Pulmonary artery endothelial cell (primary cell): ENCODE data around the gene SCO1. TPM values are rescaled to one million over a fixed set of nuclear protein-coding genes. Genes with fewer than 3 reads are reported as not detected.
"Not testable (repeated sequence)": the region's sequence is repeated elsewhere in the genome, so short reads cannot be mapped to it uniquely, and the experiment has no call there.

Source experiments
- DNase-seq: peaks from one replicate; pipeline ENCODE4 v3.0.0-alpha.2; 2011; ENCODE audit warnings: low read depth, low spot score
- total RNA-seq: library from RNA; depleted of rRNA; stranded (reverse); fragments of >200 nt; gene quantifications from 2 replicates; pipeline ENCODE4 v1.2.3, GENCODE V29; 2014

SCO1 gene
- total RNA-seq, result 41.2 and 47.5 TPM in 2 replicates

DNA sequence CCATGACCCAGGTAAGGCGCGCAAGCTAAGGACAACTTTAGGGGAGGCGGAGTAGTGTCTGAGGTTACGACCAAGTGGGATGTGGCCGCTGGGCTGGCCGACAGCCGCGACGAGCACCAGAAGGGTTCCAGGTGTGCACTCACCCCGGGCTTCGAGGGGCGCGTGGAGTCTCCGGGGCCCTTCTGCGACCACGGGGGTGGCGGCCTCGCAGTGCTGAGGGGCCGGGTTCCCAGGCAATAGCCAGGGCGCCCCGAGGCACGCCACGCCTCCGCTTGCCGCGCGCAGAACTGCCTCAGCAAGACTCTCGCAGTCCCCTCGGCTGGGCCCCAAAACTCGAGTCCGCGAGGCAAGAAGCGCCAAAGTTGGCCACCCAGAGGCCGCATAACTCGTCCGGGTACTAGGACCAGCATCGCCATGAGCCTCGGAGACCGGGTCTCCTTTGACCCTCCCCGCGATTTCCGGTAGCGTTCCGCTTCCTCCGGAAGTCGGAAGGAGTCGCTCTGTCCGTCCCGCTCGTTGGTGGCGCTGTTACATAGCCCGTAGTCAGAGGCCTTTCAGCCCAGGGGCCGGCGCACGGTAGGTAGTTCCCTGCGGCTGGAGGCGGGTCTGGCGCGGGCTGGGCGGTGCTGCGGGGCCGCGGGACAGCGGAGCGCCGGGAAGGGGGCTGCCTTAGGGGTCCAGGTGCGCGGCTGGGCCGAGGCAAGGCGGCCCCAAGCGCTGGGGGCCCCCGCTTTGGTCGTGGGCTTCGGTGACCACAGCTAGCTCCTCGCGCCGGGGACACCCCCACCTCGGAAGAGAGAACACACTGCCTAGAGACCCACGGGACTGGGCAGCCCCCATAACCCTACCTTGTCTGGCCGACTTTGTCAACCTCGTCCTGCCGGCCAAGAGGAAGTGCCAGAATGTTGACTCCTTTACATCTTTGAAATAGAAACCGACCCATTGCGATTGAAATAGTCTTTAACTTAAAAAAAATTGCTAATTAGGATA is at the start of gene SCO1, which contains the start of gene ADPRM:
Gene SCO1, minus strand, starts transcription at position 442 of the 990 bp plus-strand sequence. Its CDS starts 26 bp downstream, at position 416.
Gene ADPRM, plus strand, starts transcription at position 503 of the 990 bp plus-strand sequence. CDS start 7,333 bp downstream, outside the sequence.
- DNase-seq, result peak; percentile 83

DNA sequence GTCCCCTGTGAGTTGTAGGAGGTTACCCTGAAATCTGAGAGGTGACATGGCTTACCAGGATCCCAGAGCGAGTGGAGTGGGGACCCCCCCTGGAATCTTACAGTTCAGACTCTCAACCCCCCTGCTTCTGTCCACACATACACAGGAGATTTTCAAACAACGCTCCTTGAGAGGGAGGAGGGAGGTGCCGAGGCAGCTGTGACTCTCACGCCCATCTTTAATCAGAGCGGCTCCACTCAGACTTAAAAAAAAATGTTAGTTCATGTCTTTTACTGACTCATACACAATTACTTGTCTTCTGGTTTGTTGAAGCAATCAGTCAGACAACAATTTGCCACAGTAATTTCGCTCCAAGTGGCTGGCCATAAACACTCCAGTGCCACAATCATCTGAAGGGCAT is 47.9 kb upstream of the SCO1 start:
- DNase-seq, result no peak

DNA sequence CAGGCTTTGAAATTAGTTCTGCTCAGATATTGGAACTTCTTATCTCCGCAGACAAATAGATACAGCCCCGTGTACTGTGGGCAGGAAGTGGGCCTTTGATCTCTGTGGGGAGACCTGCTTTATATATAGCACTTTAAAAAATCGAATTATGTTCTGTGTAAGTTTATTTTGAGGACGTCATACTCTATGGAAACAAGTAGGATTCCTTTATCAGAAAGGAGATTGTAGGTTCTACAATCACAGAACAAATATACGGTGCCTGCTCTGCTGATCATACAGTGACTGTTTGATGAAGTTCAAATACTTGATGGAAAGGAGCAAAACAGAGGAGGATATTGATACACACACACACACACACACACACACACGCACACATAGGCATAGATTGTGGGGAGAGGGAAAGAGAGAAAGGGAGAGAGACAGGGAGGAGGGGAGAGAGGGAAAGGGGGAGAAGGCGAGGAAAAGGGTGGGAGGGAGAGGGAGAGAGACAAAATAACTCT is 47.2 kb upstream of the SCO1 start:
- DNase-seq, result no peak

DNA sequence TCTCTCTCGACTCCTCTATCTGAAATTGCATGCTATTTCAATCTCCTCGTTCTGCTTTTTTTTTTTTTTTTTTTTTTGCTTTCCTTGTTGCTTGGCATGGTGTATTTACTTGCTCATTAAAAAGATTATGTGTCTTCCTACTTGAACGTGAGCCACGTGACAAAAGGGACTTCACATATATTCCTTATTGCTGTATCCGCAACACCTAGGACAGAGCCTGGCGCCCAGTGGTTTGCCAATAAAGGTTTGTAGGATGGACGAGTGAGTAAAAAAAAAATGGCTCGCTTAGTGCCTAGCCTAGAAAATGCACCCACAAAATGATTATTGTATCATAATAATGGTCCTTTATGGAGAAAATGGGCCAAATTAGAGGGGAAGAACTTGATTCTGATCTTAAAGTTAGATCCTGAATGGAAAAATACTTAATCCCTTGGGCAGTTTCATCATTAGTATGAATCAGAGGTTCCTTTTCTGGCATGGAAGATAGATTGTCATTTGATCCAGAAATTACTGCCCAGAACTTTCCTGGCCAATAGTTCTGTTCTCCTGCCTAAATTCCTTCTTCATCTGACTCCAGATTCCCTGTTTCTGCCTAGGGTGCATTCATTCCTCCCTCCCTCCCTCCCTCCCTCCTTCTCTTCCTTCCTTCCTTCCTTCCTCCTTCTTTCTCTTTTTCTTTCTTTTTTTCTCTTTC is 46.1 kb upstream of the SCO1 start:
- DNase-seq, result no peak

DNA sequence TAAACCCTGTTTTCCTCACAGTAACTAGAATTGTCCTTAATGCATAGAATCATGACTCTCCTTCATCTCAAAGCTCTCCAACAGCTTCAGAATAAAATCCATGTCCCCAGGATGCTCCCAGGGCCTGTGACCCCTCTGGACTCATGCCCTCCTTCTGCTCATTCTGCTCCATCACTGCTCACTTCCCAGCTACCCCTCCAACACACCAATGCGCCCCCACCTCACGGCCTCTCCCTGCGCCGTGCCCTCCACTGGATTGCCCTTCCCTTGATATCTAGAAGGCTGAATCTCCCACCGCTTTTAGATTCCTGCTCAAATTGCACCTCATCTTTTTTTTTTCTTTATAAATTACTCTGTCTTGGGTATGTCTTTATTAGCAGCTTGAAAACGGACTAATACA is 45.1 kb upstream of the SCO1 start:
- no peak for DNase-seq

DNA sequence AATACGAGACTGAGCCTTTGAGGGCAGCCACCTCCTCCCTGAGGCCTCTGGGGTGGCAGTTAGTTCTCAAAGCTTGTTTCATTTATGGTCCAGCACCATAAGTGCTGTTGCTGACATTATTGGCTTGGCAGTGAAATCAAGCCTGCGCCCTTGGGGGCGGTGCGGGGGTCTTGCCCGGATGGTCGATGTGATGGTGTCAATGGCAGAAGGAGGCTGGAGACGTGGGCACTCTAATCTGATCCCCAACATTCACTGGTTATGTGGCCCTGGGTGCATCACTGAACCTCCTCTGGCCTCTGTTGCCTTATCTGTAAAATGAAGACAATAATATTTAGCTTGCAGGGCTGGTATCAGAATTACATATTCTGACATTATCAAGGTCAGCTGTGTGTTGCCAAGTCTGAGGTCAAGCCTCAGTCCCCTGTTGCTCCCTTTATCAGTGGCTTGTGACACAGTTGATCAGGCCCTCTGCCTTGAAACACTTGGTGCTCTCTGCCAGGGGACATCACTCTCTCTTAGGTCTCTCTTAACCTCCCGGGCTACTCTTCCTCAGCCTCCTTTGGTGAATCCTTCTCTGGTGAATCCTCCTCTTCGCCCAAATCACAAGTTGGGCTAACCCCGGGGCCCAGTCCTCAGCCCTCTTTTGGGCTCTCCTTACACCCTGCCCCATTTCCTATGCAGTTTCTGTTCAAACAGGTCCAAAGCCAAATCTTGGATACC is 44.2 kb upstream of the SCO1 start:
- no peak for DNase-seq

DNA sequence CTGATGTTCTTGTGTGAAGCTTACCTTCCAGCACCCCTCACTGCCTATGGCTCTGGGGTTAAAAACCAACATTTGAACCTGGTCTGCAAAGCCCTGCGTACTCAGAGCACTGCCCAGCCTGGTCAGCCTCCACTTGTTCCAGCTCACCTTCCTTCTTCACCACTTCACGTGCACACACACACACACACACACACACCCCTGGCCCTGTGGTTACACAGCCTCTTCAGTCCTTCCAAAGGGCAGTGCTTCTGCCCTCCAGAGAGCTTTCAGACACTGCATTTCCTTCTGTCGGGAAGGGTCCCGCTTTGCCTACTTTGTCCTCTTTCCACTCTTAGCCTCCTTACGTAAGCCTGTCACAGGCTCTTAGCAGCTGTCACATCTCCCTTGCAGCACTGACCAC is 42.1 kb upstream of the SCO1 start:
- DNase-seq, result no peak

DNA sequence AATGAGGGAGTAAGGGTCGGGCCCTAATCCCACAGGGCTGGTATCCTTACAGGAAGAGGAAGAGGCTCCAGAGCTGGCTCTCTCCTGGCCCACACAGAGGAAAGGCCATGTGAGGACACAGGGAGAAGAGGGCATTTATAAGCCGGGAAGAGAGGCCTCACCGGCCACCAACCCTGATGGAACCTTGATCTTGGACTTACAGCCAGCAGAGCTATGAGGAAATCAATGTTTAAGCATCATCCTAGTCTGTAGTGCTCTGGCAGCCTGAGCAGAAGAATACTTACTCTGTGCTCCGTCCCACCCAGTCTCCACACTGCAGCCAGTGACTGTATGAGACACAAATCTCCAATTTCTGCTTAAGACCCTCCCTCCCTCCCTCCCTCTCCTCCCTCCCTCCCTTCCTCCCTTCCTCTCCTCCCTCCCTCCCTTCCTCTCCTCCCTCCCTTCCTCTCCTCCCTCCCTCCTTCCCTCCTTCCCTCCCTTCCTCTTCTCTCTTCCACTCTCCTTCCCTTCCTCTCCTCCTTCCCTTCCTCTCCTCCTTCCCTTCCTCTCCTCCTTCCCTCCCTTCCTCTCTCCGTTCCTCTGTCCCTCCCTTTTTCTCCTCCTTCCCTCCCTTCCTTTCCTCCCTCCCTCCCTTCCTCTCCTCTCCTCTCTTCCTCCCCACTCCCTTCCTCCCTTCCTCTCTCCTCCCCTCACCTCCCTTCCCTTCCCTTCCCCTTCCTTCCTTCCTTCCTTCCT is 41.4 kb upstream of the SCO1 start:
- no peak for DNase-seq

DNA sequence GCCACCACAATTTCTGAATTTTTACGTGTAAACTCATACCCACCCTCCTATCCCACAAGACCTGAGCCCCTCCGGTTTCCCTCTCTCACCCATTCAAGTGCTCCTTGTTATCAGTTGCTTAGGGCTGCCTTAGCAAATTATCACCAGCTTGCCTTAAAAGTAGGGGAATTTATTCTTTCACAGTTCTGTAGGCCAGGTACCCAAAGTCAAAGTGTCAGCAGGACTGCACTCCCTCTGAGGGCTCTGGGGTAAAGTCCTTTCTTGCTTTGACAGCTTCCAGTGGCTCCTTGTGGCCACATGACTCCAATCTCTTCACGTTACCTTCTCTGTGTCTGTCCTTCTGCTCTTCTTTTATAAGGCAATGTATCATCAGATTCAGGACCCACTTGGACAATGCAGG is 40.4 kb upstream of the SCO1 start:
- no peak for DNase-seq

DNA sequence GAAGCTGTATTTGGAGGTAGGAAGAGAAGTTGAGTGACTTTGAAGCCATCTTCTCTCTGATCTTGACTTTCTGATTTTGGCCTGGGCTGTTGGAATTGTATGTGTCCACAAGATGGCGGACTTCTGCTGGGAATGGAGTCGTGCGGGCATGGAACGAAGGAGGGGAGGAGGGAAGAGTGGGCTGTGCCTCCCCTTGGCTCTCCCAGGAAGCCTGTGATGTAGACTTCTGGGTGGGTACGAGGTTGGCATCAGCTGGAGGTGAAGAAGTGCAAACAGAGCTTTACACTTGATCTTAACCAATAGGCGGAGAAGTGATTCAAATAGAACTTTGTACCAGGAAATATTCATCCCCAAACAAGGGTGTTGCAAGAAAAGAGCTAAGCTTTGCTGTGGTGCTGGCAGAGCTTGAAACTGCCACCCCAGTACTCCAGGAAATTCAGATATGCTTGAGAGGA is 39.9 kb upstream of the SCO1 start:
- DNase-seq, result no peak

DNA sequence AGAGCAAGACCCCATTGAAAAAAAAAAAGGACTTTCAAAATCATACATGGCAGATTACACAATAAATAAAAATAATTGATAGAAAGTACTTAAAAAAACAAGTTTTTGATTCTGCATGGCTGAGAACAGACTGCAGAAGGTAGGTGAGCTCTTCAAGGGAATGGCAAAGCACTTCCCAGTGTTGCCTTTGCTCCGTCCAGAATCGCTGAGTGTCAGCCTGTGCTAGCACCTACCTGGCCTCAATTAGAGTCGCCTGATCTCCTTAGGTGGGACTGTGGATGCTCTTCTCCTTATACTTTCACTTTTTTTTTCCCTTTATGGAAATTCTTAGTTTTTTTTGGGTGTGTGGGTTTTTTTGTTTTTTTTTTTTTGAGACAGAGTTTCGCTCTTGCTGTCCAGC is 38.5 kb upstream of the SCO1 start:
- no peak for DNase-seq

DNA sequence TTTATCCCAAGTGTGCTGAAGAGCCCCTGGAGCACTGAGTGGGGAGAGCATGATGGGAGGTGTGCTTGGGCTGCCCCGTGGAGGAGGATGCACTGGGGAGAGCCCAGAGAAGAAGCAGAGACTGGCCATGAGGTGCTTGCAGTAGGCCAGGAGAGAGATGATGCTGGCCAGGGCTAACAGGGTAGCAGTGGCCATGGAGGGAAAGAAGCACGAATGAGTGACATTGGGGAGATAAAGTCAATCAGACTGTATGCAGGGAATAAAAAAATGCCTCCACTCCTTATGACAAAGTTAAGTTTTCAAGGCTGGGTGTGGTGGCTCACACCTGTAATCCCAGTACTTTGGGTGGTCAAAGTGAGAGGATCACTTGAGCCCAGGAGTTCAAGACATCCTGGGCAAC is 37.9 kb upstream of the SCO1 start:
- DNase-seq, result no peak

DNA sequence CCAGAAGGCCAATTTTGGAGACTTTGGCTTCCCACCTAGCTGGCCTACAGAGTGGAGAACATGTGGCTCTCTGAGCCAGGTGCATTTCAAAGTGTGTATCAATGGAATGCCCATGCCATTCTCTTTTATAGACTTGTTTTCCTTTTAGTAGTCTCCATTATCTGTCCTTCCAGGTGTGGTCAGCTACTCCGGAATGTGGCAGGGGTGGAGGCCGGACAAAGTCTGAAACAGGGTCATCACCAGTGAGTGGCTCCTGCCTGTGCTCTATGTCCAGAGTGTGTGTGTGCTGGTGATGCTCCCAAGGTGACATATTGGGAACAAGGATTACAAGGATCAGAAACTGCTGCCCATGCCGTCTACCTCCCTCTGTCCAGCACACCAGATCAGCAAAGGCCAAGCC is 36.3 kb upstream of the SCO1 start:
- no peak for DNase-seq

DNA sequence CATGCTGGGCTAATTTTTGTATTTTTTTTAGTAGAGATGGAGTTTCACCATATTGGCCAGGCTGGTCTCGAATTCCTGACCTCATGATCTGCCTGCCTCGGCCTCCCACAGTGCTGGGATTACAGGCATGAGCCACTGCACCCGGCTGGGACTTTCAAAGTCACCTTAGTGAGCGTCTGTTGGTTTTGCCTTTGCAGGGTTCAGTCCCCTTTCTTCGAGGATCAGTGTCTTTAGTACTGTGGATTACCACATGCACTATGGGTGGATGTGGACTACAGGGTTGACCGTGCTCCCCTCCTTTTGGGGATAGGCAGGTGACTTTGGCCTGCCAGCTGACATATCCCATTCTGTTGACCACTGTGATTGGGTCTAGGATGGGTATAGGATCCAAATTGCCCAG is 34.8 kb upstream of the SCO1 start:
- DNase-seq, result not testable (repeated sequence)

DNA sequence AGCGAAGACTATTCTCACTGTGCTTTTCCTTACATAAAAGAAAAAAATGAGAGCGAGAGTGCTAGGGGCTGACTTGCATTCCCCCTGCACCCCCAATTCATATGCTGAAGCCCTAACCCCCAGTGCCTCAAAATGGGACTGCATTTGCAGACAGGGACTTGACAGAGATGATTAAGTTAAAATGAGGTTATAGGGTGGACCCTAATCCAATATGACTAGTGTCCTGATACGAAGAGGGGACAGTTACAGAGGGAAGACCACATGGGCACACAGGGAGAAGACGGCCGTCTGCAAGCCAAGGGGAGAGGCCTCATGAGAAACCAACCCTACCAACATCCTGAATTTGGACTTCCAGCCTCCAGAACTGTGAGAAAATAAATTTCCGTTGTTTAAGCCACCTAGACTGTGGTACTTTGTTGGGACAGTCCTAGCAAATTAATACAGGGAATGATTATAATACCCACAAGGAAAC is 34.1 kb upstream of the SCO1 start:
- no peak for DNase-seq

DNA sequence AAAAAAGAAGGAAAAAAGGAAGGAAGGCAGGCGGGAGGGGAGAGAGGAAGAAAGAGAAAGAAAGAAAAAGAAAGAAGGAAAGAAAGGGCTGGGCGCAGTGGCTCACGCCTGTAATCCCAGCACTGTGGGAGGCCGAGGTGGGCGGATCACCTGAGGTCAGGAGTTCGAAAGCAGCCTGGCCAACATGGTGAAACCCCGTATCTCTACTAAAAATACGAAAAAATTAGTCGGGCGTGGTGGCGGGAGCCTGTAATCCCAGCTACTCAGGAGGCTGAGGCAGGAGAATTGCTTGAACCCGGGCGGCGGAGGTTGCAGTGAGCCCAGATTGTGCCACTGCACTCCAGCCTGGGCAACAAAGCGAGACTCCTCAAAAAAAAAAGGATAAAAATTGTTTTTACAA is 32.9 kb upstream of the SCO1 start:
- not testable (repeated sequence) for DNase-seq

DNA sequence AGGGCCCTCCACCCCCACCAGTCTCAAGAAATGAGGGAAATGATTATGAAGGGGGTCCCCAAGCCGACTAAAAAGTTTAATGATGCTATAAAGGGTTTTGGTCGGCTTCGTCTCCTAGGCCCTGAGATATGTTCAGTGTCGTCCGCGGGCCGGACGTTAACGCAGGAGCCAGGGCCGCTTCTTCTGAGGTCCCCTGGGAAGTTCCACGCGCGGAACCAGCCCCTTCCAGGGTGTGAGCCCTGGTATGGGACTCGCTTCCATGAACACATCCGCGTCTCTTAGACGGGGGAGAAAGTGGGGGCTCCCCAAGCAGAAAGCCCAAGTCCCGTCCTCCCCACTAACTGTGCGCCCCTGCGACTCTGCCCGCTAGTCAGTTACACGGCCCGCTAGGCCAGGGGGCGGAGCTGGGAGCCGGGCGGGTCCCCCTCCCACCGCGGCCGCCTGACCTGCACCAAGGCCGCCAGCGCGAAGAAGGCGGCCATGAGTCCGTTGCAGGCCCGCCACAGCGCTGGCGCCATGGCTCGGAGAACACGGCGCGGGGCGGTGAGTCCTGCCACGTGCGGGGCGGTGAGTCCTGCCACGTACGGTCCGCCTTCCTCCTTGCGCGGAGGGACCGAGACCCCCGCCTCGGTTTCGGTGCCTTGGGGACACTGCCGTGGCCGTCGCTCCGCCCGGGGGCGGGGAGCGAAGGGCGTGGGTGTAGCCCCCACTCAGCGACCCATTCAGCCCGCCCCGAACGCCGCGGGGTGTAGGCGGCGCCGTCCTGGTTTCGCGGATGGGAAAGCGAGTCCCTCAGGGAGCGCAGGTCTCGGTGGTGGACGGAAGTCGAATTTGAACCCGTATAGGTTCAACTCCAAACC is 32.2 kb upstream of the SCO1 start, which contains the start of gene TMEM220:
Gene TMEM220, minus strand, starts transcription at position 690 of the 860 bp plus-strand sequence. Its CDS starts 172 bp downstream, at position 518.
- peak; percentile 41 for DNase-seq

DNA sequence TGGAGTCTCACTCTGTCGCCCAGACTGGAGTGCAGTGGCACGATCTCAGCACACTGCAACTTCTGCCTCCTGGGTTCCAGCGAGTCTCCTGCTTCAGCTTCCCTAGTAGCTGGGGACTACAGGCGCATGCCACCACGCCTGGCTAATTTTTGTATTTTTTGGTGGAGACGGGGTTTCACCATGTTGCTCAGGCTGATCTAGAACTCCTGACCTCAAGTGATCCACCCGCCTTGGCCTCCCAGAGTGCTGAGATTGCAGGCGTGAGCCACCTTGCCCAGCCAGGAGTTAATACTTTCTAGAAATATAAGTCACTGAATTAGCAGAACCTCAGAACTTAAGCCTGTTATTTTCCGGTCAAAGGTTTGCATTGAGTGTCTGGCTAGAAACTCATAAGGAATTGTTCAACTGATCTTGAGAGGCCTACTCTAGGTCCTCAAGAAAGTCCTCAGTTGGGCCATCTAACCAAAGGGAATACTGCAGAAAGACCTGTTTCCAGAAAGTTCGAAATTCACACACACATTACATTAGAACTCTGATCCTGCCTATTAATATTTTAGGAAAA is 31.1 kb upstream of the SCO1 start:
- DNase-seq, result no peak

DNA sequence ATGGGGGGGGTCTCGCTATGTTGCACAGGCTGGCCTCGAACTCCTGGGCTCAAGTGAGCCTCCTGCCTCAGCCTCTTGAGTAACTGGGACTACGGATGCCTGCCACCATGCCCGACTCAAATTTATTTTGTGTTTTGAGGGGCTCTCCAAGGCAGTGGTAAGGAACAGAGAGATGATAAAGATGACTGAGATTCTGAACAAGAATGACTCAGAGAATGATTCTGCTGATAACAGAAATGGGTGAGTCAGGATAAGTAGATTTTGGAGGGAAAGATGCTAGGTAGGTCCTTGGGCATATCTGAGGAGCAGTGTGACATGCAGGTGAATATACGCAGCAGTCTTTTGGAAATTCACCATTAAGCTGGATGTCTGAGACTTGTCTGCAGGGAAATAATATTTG is 29.9 kb upstream of the SCO1 start:
- DNase-seq, result no peak
